Stimulated activated CD8-positive, alpha-beta memory T cell treated with anti-CD3 and anti-CD28 coated beads, Interleukin-15, amount 100 ng/mL, for 1 hour (primary cell): ENCODE results near the gene RDH12.
"Not testable (repeated sequence)": the region's sequence is repeated elsewhere in the genome, so short reads cannot be mapped to it uniquely, and the experiment has no call there.

ENCODE experiments used
- DNase-seq: peaks from one replicate; pipeline ENCODE4 v3.0.0-alpha.2; 2020; ENCODE audit warnings: low read depth

The RDH12 gene

DNA sequence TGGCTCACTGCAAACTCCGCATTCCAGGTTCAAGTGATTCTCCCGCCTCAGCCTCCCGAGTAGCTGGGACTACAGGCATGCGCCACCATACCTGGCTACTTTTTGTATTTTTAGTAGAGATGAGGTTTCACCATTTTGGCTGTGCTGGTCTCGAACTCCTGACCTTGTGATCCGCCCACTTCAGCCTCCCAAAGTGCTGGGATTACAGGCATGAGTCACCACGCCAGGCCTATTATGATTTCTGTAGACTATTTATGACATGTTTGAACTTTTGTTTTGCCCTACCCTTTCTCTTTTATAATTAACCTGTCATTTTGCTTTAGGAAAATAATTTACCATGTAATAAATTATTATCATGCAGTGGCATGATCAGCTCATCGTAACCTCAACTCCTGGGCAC lies at the start of gene RDH12:
TSS of gene RDH12 (plus strand) at position 395 of the 400 bp plus-strand sequence. CDS start 20,757 bp downstream, outside the sequence.
- DNase-seq: not testable (repeated sequence)

DNA sequence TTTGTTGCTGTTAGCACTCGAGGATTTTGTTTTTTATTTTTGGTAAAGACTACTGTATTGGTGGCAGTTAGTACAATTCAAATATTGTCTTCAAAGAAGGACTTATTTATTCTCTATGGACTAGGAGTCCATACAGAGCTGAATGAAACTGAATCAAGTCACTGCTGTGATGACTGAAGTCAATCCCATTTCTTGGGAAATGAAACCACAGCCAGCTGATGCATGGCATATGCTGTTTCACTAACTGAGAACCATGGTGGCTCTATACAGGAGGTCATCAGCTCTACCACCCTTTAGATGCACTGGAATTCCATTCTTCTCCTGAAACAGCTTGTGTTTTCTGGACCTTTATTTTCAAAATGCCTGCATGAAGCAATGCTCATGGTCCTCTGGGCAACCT lies 49.5 kb upstream of the RDH12 start:
- no peak for DNase-seq

DNA sequence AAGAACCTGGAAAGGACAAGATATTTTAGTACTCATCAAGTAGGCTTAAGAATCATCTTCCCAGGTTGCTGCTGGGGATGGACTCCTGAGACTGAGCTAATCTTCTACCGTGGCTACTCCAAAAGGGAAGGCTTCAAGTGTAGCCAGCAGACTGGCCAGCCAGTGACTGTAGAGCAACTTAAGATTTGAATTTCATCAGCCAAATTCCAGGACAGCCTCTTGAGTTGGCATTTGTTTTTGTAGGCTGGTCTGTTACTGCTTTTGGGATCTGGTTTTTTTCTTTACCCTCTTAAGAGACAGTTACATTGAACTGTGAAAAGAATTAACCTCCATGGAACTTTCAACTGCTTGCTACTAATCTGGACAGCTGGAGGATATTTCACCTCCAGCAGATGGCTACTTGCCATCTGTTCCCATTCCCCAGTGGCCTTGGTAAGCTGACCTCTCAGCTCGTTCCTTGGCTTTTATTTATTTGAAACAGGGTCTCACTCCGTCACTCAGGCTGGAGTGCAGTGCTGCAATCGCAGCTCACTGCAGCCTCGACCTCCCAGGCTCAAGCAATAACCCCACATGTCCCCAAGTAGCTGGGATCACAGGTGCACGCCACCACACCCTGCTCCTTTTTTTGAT lies 47.9 kb upstream of the RDH12 start:
- DNase-seq: no peak

DNA sequence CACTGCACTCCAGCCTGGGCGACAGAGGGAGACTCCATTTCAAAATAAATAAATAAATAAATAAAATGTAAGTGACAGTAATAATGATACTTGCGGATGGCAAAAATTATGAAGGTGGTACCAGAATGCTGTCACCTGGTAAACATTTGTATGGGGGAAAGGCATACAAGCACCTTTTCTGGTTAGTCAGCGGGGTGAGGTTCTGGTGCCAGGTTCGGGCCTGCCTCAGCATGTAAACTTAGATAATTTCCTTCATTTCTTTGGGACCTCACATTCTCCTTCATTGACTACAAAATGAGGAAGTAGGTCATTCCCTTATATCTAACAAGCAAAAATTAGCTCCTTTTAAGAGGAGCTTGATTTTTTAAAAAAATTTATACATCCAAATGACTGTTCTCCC lies 38.1 kb upstream of the RDH12 start:
- DNase-seq: no peak

DNA sequence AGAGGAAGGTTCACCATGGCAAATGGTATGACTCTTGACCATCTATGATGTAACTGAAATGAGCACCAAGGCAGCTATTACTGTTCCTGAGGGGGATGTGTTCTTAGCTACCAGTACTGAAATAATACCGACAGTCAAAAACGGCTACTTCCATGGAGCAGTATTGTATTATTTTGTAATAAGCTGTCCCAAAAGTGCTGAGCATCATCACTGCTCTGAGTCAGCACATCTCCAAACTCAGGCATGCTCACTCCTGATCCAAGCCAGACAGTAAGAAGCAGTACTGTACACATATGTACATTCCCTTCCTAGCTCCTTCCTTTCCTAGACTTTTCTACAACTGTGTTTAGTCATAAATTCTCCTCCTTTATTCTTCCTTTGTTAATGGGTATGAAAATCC lies 35.8 kb upstream of the RDH12 start:
- no peak for DNase-seq

DNA sequence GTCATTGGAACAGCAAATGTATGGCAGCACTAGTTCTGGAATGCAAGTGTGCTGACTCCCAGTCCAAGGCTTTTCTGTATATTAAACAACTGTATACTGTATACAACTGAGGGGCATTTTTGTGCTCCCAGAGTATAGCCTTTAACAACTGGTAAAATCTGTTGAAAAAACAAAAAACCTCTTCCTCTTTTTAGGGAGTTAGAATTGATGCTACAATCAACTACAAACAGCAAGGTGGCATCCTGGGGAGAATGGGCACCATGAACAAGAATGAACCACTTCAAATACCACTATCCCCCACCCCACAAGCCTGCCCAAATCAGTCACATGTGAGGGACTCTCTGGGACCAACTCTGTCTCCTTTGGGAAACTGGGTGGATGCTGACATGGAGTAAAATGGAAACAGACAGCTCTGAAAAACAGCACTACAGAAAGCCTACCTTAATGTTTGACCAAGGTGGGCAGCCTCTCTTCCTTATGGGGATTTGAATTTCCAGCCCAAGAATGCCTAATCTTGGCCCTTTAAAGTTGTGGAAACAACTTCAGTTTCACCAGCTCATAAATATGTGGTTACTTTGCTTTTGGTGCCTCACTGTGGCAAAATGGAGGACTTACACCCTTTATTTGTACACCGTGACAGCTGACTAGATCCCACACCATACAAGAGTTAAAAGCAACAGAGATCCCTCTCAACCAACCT lies 34.8 kb upstream of the RDH12 start:
- no peak for DNase-seq

DNA sequence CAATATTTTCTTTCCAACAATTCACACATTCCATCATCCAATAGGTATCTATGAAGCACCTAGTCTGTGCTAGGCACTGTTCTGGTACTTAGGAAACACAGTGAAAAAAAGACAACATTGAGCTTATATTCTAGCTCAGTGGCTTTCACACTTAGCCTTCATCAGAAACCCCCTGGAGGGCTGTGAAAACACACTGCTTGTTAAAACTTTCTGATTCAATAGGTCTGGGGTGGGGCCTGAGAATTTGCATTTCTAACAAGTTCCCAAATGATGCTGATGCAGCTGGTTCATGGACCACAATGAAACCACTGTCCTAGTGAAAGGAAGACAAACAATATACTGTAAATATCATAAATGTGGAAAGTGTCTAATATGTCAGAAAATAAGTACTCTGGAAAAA lies 33.1 kb upstream of the RDH12 start:
- no peak for DNase-seq

DNA sequence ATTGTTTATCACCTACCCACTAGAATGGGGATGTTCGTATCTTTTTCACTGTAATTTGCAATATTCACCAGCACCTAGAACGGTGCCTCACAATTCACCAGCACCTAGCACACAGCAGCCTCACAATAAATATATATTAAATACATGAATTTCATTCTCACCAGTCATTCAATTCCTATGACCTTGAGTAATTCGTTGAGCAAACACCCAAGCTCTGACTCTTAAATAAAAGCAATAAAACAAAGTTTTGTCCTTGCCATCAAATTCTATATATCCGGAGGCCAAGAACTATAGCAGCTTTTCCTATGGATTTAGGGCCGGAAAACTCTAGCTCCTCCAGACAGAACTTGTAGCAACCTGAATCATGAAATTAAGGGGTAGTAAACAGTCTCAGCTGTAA lies 28.2 kb upstream of the RDH12 start:
- DNase-seq: no peak

DNA sequence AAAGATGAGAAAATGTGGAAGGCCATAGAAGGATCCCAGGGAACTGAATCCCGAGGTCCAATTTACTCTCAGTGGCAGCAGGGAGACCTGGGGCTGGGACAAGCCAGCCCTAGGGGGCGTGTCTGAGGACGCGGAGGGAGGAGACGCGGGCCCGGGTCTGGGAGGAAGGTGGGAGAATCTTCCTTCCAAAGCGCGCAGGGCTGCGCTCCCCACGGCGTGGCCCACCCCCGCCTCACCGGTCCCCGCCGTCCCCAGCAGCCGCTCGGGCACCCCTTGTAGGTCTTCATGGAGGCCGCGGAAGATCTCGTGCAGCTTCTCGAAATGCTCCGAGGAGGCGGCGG lies 27.6 kb upstream of the RDH12 start:
- DNase-seq: no peak

DNA sequence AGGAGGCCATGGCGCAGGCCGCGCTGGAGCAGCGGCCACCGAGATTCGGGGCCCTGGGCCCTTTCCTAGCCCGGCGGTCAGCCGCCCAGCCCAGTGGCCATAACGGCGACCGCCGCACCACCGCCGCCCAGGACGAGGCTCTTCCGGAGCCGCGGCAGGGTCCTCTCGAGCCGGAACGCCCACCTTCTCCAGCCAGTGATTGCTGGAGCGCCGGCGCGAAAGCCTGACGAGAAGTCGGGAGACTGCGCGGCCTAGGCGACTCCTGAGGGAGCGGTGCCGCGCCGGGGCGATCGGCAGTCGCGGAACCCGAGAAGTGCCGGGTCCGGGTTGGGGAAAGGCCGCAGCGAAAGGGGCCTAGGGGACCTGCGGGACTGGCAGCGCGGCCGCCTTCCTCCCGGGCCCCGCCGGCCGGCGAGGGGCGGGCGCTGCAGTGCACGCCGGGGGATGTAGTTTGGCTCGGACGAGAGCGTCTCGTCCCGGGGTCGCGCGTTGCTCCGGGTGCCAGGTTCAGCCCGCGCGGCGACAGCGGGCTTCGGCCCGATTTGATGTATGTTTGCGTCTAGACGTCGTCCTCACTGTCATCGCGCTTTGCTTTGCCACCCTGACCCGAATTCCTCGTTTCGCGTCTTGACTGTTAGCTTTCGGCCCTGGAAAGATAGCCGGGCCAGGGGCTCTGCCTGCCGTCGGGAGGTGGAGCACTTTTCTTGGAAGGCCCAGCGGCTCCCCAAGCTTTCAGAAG lies 27.0 kb upstream of the RDH12 start, which contains the start of gene VTI1B:
TSS of gene VTI1B (minus strand) at position 153 of the 739 bp plus-strand sequence. CDS start at position 10, 143 bp downstream.
- peak; percentile 52 for DNase-seq

DNA sequence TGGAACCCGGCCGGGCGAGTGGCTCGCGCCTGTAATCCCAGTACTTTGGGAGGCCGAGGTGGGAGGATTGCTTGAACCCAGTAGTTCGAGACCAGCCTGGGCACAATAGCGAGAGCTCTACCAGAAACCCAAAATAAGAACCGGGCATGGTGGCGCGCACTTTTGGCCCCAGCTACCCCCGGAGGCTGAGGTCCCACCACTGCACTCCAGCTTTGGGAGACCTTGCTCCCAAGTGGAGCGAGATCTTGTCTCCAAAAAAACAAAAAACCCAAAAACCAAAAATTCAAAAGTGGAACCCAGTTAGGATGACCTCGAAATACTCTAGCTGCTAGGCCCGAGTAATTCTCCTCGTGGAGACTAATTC lies 26.5 kb upstream of the RDH12 start:
- DNase-seq: no peak

DNA sequence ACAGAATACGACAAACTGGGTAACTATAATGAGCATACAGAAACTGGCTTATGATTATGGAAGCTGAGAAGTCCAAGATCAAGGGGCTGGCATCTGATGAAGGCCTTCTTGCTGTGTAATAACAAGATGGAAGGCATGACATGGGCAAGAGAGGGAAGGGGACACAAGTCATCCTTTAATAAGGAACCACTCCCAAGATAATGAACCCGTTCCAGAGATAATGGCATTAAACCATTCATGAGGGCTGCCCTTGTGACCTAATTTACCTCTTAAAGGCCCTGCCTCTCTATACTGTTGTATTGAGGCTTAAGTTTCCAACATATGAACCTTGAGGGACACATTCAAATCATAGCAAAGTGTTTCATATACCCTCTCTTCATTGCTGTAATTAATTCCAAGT lies 22.7 kb upstream of the RDH12 start:
- no peak for DNase-seq

DNA sequence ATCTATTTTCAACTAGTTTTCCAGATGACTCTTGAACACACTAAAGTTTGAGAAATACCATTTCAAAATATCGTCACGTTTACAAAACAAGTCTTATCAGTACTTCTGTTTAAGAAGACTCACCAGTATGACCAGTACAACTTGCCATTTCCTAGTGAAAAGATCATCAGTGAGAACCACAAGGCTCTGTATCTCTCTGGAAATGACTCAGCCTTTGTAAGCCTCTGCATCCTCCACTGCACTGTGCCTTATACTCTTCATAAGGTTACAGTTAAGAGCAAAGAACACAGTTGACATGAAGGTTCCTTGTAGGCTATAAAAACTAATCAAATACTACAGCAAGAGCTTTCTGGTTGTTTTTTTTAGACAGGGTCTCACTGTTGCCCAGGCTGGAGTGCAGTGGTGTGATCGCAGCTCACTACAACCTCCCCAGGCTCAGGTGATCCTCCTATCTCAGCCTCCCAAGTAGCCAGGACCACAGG lies 21.5 kb upstream of the RDH12 start:
- no peak for DNase-seq

DNA sequence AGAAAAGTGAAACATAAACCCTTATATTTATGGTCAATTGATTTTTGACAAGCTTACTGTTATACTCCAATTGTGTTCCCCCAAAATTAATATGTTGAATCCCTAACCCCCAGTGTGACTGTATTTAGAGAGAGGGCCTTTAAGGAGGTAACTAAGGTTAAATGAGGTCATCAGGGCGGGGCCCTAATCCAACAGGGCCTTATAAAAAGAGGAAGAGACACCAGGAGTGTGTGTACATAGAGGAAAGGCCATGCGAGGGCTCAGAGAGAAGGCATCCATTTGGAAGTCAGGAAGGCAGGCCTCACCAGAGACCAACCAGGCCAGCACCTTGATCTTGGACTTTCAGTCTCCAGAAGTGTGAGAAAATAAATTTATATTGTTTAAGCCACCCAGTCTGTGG lies 20.7 kb upstream of the RDH12 start:
- DNase-seq: no peak

DNA sequence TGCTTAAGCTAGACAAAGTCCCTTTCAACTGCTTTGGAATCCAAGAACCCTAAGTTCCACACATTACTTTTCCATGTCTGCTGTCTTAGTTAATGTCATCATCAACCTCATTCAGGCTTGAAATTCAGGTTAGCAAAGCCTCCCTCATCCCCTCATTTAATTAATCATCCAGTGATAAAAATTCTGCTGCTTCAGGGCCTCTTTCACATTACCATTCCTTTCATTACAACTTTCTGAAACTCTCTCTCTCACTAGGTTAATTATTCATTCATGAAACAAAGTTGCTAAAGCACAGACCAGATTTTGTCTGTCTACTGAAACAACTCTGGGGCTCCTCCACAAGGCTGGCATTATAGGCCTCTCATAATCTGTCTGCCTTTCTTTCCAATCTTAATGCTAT lies 17.8 kb upstream of the RDH12 start:
- no peak for DNase-seq

DNA sequence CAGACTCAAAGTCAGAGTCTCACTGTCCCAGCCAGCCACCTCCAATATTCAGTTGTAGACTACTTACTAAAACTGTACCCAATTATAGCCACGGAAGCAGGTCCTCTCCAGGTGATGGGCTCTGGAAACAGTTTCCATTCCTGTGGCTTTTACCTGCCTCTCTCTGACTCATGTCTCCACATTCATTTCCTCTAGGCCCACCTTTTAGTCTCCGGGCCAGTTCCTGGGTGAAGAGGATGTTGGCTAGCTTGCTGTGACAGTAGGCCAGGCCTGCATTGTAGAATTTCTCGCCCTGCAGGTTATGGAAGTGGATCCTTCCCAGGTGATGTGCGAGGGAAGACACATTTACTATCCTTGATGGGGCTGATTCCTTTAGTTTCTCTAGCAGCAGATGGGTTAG lies 11.7 kb upstream of the RDH12 start:
- no peak for DNase-seq

DNA sequence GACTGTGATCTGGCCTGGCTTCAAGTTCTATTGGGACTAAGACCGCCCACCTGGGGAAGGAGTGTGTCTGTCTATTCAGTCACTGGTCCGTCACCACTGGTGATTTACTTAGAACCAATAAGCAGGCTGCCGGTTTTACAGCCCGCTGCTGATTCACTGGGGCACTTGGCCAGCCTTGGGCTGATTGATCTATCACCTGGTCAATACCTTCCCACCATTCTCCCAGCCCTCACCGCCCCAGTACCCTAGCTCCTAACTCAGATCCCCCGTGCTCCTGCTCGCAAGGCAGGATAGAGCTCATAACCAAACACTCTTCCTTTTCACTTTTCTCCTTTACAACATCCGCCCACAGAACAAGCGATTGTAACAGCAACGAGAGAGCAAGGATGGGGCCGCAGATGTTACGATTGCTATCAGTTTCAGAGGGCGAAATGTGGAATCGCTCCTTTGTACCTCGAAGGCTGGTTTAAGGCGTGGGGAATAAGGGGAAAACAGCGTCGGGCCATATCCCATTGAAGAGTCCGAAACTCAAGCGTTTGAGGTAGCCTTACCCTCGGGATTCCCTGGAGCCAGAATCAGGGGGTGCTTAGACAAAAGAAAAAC lies 6.8 kb upstream of the RDH12 start:
- peak; percentile 15 for DNase-seq

DNA sequence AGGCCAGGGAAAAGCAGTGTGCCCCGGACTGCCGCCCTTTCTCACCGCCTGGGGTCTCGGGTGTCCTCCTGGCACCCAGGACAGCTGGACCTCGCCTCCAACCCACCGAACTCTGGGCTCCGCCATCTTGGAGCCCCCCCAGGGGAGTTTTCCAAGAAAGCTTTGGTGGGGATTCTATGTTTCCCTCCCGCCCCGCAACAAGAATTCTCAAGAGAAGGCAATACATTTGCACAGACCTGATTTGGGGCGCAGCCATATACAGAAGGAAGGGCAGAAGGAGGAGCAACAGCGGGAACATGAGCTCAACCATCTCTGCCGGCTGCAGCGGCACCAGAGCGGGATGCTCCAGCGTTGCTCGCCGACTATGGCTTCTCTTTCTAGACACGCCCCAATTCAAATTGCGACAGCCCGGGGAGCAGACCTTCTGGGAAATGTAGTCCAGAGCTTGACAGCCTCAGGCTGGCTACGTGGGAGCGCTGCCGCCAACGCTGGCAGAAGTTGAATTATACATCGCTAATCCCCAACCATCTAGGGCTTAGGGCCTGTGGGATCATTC lies 6.2 kb upstream of the RDH12 start, which contains the start of gene RDH11:
TSS of gene RDH11 (minus strand) at position 371 of the 556 bp plus-strand sequence. CDS start at position 310, 61 bp downstream.
- peak; percentile 54 for DNase-seq

DNA sequence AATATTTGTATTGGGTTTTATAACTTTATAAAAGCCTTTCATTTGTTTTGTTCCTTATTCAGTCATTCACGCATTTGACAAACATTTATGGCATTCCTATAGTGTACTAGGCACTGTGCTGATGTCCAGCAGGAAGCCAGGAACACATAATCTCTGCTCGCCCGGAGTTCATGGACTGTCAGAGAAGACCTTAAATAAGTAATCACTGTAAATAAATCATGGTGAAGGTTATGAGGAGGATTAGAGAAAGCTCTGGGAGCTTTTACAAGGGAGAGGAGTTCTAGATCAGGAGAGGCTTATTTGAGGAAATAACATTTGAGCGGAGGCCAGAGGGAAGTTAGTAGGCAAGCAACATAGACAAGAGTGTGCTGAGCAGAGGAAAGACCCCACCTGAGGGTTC lies 4.7 kb upstream of the RDH12 start:
- no peak for DNase-seq

DNA sequence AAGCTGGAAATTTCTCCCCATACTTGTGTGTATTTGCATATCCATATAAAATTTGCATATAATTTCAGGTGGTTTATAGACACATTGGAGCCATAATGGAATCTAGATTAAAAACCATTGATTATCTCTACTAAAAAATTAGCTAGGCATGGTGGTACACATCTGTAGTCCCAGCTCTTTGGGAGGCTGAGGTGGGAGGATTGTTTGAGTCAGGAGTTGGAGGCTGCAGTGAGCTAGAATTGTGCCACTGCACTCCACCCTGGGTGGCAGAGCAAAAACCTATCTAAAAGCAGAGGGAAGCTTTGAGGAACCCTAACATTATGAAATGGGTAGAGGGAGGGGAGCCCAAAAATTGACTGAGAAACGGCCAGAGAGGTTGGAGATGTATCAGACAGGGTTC lies 3.5 kb upstream of the RDH12 start:
- DNase-seq: no peak

DNA sequence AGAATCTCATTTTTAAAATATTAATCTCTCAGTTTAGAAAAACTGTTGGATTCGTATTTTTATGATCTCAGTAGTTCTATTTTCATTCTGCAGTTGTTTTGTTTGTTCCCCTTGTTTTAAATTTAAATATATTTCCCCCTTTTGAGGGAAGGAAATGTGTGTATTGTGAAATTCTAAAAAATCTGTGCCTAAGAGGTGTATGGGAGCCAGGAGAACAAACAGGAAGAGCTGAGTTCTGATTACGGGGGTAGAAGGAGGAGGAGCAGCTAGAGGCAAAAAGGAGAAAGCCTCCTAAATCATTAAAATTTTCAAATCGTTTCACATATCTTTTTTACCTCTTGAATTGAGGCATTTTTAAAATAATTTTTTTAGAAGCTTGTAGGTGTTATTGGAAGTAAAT lies 2.3 kb downstream of the RDH12 start:
- DNase-seq: no peak

DNA sequence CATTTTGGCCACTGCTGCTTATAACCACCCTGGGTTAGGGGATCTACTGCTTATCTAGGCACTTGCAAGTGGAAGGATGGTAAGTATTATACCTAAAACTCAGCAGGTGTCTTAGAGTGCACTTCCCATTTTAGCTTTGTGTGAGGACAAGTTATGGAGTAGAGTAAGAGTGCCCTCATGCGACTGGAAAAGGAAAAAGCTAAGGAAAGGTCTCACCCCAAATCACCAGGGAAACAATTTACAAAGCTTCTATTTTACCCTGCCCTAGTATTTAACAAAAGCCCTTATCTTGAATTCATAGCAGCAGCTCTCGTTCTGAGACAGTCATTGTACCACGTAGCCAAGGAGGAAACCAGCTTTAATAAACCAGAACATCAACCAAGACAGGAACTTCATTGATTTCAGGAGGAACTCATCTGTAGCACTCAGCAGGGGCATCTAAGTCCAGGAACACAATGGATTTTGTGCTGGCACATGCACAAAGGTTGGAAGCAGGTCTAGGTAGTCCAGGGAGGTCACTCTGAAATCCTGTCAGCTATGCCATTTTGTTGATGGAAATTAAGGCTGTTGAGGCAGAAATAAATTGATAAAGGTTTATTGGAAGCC lies 2.9 kb downstream of the RDH12 start:
- no peak for DNase-seq
